Mononuclear cell (primary cell): ENCODE data around the gene GPR87. TPM values are rescaled to one million over a fixed set of nuclear protein-coding genes. Genes with fewer than 3 reads are reported as not detected.

Experiments used
- H3K27me3 ChIP-seq: 2 replicates; pipeline ENCODE4 v1.6.0; 2011; ENCODE audit warnings: low read length, control low read depth; ENCODE audit not compliant: insufficient read depth
- H3K4me1 ChIP-seq: 2 replicates; pipeline ENCODE4 v1.5.1; 2011; ENCODE audit warnings: mild to moderate bottlenecking, low read length, control low read depth; ENCODE audit not compliant: insufficient read depth
- H3K4me3 ChIP-seq: 2 replicates; pipeline ENCODE4 v1.5.1; 2011; ENCODE audit warnings: mild to moderate bottlenecking, low read length, moderate library complexity
- H3K9me3 ChIP-seq: 2 replicates; pipeline ENCODE4 v1.5.1; 2011; ENCODE audit warnings: low read depth, mild to moderate bottlenecking, control low read depth, low read length
- total RNA-seq: library from RNA; depleted of rRNA; stranded (reverse); fragments of >200 nt; gene quantifications from one replicate; pipeline ENCODE4 v1.2.3, GENCODE V29; 2012

The GPR87 gene
- total RNA-seq, 1 donor: not detected

DNA sequence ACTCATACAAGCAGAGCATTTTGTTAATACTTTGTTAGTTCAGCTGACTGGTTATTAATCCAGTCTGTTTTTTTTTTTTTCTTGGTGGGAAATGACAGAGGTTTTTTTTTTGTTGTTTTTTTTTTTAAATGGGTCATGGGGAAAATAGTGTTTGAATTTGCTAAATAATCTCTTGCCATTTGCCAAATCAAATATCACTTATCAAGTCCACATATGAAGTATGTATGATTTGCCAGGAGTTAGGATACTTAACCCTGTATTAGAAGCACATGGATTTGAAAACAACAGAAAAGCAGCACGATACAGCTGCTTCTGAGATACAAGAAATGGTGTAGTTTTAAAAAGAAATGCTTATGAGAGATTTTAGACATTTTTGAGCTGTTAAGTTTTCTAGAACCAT is 59.9 kb downstream of the GPR87 start:
- H3K27me3 ChIP-seq: no peaks in the 10 kb centered on the region
- H3K9me3 ChIP-seq: no peaks in the 10 kb centered on the region
- H3K4me3 ChIP-seq: no peak overlapping the region
- no peaks in the 10 kb centered on the region for H3K4me1 ChIP-seq

- Histone ChIP-seq H3K9me3 (no peaks in the 10 kb centered on the region), H3K4me3 (no peak overlapping the region), H3K27me3 (no peaks in the 10 kb centered on the region), H3K4me1 (no peaks in the 10 kb centered on the region)
These were observed 67.8 kb downstream of the GPR87 start for GRCh38 chr3:151248772-151249337.

Other genes with a start within 250 kb of the GPR87 start
- gene MED12L, start 231.2 kb downstream of the GPR87 start, total RNA-seq: 4.0 TPM
- gene GPR171, start 113.6 kb downstream of the GPR87 start, total RNA-seq: 10.6 TPM
- gene P2RY14, start 38.3 kb downstream of the GPR87 start, total RNA-seq: 2.3 TPM
- 14.9 TPM for gene P2RY13, start 12.7 kb upstream of the GPR87 start, total RNA-seq
- 14.1 TPM for gene P2RY12, start 67.9 kb upstream of the GPR87 start, total RNA-seq
- gene IGSF10, start 144.2 kb upstream of the GPR87 start, total RNA-seq: 0.10 TPM